ENCODE results near the gene GSTM4. TPM values are rescaled to one million over a fixed set of nuclear protein-coding genes. Genes with fewer than 3 reads are reported as not detected.
A peak's percentile ranks its signal among the peaks of the same experiment; 100 is the strongest.

The GSTM4 gene
- total and polyA plus RNA-seq, 9 of the 15 experiments (the other 6 are each of a cell fraction or from before 2014, with no cell fraction given): 18.8 to 53.4 (median 38.8) TPM

DNA sequence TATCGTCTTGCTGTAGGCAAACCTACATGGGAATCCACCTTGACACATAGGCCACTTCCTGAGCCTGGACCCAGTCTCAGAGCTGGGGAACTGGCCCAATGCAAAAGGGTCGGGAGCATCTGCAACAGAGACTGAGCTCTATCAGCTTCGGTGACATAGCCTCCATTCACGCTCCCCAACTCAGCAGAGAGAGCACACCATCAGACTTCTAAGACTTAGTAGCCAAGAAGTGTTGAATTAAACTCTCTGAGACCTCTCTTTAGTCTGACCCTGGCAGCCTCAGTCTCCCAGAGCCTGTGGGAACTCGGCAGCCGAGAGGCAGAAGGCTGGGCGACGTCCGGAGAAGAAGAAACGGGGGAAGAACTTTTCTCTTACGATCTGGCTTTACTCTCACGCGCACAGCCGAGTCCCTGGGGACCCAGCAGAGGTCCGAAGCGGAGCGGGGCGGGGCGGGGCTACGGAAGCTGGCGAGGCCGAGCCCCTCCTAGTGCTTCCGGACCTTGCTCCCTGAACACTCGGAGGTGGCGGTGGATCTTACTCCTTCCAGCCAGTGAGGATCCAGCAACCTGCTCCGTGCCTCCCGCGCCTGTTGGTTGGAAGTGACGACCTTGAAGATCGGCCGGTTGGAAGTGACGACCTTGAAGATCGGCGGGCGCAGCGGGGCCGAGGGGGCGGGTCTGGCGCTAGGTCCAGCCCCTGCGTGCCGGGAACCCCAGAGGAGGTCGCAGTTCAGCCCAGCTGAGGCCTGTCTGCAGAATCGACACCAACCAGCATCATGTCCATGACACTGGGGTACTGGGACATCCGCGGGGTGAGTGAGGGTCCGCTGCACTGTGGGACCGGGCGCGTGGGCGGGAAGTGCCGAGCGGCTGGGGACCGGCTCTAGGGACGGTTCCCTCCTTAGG lies at the start of gene GSTM4 (continued):
- TF ChIP-seq CHD2 (IDR thresholded peaks at IDR 0.05; ENCODE audit: low read depth, low read length) (no peak), ZNF143 (CRISPR knock-in tag; IDR thresholded peaks at IDR 0.05) (no peak), MED1 (CRISPR knock-in tag; IDR thresholded peaks at IDR 0.05; ENCODE audit: borderline replicate concordance) (no peak), FIP1L1 (IDR thresholded peaks at IDR 0.05; ENCODE audit: low read depth, low read length, poor library complexity, severe bottlenecking) (peak; percentile 62), ZNF717 (CRISPR knock-in tag; IDR thresholded peaks at IDR 0.05) (no peak), TCF7 (IDR thresholded peaks at IDR 0.05; ENCODE audit: borderline replicate concordance) (no peak), MCM3 (IDR thresholded peaks at IDR 0.05) (no peak), NR2C1 (IDR thresholded peaks at IDR 0.05) (peak; percentile 70), NR2C1 (tag; IDR thresholded peaks at IDR 0.05) (peak; percentile 64), ZNF431 (CRISPR knock-in tag; IDR thresholded peaks at IDR 0.05) (peak; percentile 76), ZC3H4 (CRISPR knock-in tag; IDR thresholded peaks at IDR 0.05; ENCODE audit: borderline replicate concordance) (no peak), GATA2 (CRISPR knock-in tag; IDR thresholded peaks at IDR 0.05) (no peak), TBL1XR1 (IDR thresholded peaks at IDR 0.05; ENCODE audit: low read length in 2 of 2) (0 out of 4 replicates have a peak, but pooled peaks of 1 of the 2 experiments have one; percentile 40), OTX1 (CRISPR knock-in tag; IDR thresholded peaks at IDR 0.05) (no peak), ZFP91 (CRISPR knock-in tag; IDR thresholded peaks at IDR 0.05) (no peak), RFX7 (CRISPR knock-in tag; IDR thresholded peaks at IDR 0.05) (no peak), FOXJ2 (tag; IDR thresholded peaks at IDR 0.05) (no peak)
- TF ChIP-seq, protein P1, sequence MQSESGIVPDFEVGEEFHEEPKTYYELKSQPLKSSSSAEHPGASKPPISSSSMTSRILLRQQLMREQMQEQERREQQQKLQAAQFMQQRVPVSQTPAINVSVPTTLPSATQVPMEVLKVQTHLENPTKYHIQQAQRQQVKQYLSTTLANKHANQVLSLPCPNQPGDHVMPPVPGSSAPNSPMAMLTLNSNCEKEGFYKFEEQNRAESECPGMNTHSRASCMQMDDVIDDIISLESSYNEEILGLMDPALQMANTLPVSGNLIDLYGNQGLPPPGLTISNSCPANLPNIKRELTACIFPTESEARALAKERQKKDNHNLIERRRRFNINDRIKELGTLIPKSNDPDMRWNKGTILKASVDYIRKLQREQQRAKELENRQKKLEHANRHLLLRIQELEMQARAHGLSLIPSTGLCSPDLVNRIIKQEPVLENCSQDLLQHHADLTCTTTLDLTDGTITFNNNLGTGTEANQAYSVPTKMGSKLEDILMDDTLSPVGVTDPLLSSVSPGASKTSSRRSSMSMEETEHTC (IDR thresholded peaks at IDR 0.05): no peak; the same call in 1 of the 2 replicates
- TF ChIP-seq, protein P2, sequence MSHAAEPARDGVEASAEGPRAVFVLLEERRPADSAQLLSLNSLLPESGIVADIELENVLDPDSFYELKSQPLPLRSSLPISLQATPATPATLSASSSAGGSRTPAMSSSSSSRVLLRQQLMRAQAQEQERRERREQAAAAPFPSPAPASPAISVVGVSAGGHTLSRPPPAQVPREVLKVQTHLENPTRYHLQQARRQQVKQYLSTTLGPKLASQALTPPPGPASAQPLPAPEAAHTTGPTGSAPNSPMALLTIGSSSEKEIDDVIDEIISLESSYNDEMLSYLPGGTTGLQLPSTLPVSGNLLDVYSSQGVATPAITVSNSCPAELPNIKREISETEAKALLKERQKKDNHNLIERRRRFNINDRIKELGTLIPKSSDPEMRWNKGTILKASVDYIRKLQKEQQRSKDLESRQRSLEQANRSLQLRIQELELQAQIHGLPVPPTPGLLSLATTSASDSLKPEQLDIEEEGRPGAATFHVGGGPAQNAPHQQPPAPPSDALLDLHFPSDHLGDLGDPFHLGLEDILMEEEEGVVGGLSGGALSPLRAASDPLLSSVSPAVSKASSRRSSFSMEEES (CRISPR knock-in tag; IDR thresholded peaks at IDR 0.05): no peak
- TF ChIP-seq, protein P3, sequence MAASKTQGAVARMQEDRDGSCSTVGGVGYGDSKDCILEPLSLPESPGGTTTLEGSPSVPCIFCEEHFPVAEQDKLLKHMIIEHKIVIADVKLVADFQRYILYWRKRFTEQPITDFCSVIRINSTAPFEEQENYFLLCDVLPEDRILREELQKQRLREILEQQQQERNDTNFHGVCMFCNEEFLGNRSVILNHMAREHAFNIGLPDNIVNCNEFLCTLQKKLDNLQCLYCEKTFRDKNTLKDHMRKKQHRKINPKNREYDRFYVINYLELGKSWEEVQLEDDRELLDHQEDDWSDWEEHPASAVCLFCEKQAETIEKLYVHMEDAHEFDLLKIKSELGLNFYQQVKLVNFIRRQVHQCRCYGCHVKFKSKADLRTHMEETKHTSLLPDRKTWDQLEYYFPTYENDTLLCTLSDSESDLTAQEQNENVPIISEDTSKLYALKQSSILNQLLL (CRISPR knock-in tag; IDR thresholded peaks at IDR 0.05; ENCODE audit: borderline replicate concordance): no peak
- TF ChIP-seq, protein P4, sequence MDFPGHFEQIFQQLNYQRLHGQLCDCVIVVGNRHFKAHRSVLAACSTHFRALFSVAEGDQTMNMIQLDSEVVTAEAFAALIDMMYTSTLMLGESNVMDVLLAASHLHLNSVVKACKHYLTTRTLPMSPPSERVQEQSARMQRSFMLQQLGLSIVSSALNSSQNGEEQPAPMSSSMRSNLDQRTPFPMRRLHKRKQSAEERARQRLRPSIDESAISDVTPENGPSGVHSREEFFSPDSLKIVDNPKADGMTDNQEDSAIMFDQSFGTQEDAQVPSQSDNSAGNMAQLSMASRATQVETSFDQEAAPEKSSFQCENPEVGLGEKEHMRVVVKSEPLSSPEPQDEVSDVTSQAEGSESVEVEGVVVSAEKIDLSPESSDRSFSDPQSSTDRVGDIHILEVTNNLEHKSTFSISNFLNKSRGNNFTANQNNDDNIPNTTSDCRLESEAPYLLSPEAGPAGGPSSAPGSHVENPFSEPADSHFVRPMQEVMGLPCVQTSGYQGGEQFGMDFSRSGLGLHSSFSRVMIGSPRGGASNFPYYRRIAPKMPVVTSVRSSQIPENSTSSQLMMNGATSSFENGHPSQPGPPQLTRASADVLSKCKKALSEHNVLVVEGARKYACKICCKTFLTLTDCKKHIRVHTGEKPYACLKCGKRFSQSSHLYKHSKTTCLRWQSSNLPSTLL (IDR thresholded peaks at IDR 0.05): no peak

Measured in K562 (cell line).